MCF 10A (cell line): ENCODE data around the gene RGS19. TPM values are rescaled to one million over a fixed set of nuclear protein-coding genes. Genes with fewer than 3 reads are reported as not detected.

Source experiments
- BruUV-seq: library from RNA; stranded (reverse); fragments of 400-500 nt; replicated peaks from 2 replicates; lab custom pipeline; 2021; lab: Mats Ljungman, UMichigan
- CTCF ChIA-PET: fragments of 300-600 bp; sonication (Branson Sonifier 250); formaldehyde crosslinking; extraction: SDS; loops from one replicate; lab custom pipeline; 2021; ENCODE audit warnings: antibody characterized with exemption, inconsistent platforms; lab: Yijun Ruan, JAX
- POLR2A ChIA-PET: fragments of 300-600, 350-650 bp; sonication (Branson Sonifier 250); formaldehyde crosslinking; extraction: SDS; loops from one replicate; lab custom pipeline; 2020; ENCODE audit warnings: antibody characterized with exemption, inconsistent platforms; lab: Yijun Ruan, JAX
- DNase-seq: peaks from one replicate; pipeline ENCODE4 v3.0.0-alpha.2; 2018; ENCODE audit not compliant: unreplicated experiment
- H3K27ac Mint-ChIP-seq: one replicate; pipeline ENCODE4 v1.8.0; 2022; ENCODE audit warnings: mild to moderate bottlenecking, low read depth, mixed read lengths; ENCODE audit not compliant: unreplicated experiment
- H3K27me3 Mint-ChIP-seq: one replicate; pipeline ENCODE4 v1.8.0; 2022; ENCODE audit warnings: mixed read lengths; ENCODE audit not compliant: insufficient read depth, unreplicated experiment
- H3K36me3 Mint-ChIP-seq: one replicate; pipeline ENCODE4 v1.8.0; 2022; ENCODE audit warnings: mild to moderate bottlenecking, moderate library complexity, mixed read lengths; ENCODE audit not compliant: insufficient read depth, unreplicated experiment
- H3K4me1 Mint-ChIP-seq: one replicate; pipeline ENCODE4 v1.8.0; 2022; ENCODE audit warnings: mixed read lengths; ENCODE audit not compliant: insufficient read depth, unreplicated experiment
- H3K4me3 Mint-ChIP-seq: one replicate; pipeline ENCODE4 v1.8.0; 2022; ENCODE audit warnings: mild to moderate bottlenecking, moderate library complexity, mixed read lengths; ENCODE audit not compliant: unreplicated experiment
- H3K9me3 Mint-ChIP-seq: one replicate; pipeline ENCODE4 v1.8.0; 2022; ENCODE audit warnings: mixed read lengths; ENCODE audit not compliant: unreplicated experiment
- intact Hi-C: fragments of 100-400 bp; cut with micrococcal nuclease; formaldehyde crosslinking; loops from 2 replicates; pipeline ENCODE4 v1.14.1; 2022
- total RNA-seq: library from RNA; stranded (reverse); gene quantifications from 2 replicates; pipeline ENCODE4 v1.2.3, GENCODE V29; 2022
- TF ChIP-seq, protein P1 (sequence below): fragments of 200-600 bp; IDR thresholded peaks from one replicate; pipeline ENCODE4 v1.8.0; 2022; ENCODE audit warnings: antibody characterized with exemption, mild to moderate bottlenecking; ENCODE audit not compliant: unreplicated experiment

RGS19 gene
- total RNA-seq, 1 experiment from 2014 or later: 8.8 TPM

DNA sequence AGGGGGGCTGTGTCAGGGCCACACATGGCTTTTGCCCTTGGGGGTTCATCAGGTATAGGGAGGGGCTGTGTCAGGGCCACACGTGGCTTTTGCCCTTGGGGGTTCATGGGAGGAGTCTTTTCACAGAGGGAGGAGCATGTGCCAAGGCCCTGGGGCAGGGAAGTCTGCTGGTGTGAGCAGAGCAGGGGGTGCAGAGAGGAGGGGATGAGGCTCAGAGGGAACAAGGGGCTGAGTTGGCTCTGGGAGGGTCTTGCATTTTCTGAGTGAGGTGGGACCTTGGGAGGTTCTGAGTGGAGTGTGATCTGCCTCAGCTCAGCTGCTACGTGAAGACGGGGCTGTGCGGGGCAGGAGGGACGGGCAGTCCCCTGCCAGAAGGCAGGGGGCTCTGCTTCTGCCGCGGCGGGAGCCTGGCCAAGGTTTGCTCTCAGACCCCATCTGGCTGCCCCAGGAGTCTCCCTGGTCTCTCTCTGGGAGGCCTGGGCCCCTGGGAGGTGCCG lies 23.9 kb downstream of the RGS19 start:
- TF ChIP-seq, protein P1, sequence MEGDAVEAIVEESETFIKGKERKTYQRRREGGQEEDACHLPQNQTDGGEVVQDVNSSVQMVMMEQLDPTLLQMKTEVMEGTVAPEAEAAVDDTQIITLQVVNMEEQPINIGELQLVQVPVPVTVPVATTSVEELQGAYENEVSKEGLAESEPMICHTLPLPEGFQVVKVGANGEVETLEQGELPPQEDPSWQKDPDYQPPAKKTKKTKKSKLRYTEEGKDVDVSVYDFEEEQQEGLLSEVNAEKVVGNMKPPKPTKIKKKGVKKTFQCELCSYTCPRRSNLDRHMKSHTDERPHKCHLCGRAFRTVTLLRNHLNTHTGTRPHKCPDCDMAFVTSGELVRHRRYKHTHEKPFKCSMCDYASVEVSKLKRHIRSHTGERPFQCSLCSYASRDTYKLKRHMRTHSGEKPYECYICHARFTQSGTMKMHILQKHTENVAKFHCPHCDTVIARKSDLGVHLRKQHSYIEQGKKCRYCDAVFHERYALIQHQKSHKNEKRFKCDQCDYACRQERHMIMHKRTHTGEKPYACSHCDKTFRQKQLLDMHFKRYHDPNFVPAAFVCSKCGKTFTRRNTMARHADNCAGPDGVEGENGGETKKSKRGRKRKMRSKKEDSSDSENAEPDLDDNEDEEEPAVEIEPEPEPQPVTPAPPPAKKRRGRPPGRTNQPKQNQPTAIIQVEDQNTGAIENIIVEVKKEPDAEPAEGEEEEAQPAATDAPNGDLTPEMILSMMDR: no peak
- POLR2A ChIA-PET: interaction anchor here (0.6 to 3.0 kb wide), 4 partner anchors 10 to 742 kb away, joined by 3 to 15 read pairs (median 4); no protein-coding TSS in a partner anchor
- Mint-ChIP-seq H3K9me3 (no peaks in the 10 kb centered on the region), H3K4me1 (peaks cover 13% of the 10 kb centered on the region), H3K27ac (no peak overlapping the region), H3K4me3 (no peak overlapping the region), H3K27me3 (no peaks in the 10 kb centered on the region), H3K36me3 (no peaks in the 10 kb centered on the region)
- DNase-seq: no peak
- intact Hi-C loops: no loop called here
- CTCF ChIA-PET: interaction anchor here (0.9 to 13.7 kb wide), 2 partner anchors 15 to 315 kb away, joined by 5 to 284 read pairs; partner anchors contain the start of gene C20orf204
- no TSS peak for BruUV-seq

DNA sequence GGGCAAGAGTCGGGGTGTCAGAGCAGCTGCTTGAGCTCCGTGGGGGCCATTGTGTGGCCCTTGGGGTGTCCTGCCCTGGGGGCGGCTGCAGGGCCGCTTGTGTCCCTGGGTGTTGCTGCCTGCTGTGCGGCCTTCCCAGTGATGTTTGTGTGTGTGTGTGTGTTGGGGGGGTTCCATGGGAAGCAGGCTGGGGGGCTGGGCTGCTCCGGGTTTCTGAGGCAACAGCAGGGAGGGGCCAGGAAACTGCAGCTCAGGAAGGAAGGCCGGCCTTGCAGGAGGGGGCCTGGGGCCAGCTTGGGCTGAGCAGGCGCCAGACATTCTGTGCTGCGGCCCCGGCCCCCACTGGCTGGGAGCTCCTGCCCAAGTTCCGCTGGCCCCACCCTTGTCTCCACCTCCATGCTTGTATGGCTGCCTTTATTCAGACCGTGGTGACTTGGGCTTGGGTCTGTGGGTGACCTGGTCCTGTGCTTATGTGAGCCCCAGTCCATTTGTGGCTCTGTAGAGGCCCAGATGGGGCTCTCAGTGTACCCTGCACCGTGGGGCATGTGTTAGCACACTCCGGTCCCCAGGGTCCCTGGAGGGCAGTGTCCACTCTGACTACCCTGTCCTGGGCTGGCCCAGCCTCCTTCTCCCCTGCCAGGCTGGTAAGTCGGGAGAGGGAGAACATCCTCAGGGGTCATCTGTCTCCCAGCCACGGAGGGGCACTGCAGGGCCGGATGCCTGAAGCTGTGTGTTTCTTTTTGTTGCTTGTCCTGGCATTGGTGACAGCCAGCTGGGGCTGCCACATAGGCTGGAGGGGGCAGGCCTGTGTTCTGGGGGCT lies 25.3 kb downstream of the RGS19 start:
- intact Hi-C loops: no loop called here
- peak; percentile 33 for DNase-seq
- CTCF ChIA-PET: interaction anchor here (0.7 to 13.7 kb wide), 5 partner anchors 13 to 94 kb away, joined by 3 to 284 read pairs (median 4); partner anchors contain the start of gene C20orf204
- H3K4me3 Mint-ChIP-seq: no peak overlapping the region
- POLR2A ChIA-PET: interaction anchor here (0.6 to 3.5 kb wide), 6 partner anchors 8 to 27 kb away, joined by 3 to 16 read pairs (median 4); partner anchors contain the start of gene TCEA2
- TF ChIP-seq, protein P1: no peak
- no TSS peak for BruUV-seq
- no peak overlapping the region for H3K27ac Mint-ChIP-seq
- peaks cover 13% of the 10 kb centered on the region for H3K4me1 Mint-ChIP-seq
- no peaks in the 10 kb centered on the region for H3K27me3 Mint-ChIP-seq
- H3K9me3 Mint-ChIP-seq: no peaks in the 10 kb centered on the region
- H3K36me3 Mint-ChIP-seq: no peaks in the 10 kb centered on the region

DNA sequence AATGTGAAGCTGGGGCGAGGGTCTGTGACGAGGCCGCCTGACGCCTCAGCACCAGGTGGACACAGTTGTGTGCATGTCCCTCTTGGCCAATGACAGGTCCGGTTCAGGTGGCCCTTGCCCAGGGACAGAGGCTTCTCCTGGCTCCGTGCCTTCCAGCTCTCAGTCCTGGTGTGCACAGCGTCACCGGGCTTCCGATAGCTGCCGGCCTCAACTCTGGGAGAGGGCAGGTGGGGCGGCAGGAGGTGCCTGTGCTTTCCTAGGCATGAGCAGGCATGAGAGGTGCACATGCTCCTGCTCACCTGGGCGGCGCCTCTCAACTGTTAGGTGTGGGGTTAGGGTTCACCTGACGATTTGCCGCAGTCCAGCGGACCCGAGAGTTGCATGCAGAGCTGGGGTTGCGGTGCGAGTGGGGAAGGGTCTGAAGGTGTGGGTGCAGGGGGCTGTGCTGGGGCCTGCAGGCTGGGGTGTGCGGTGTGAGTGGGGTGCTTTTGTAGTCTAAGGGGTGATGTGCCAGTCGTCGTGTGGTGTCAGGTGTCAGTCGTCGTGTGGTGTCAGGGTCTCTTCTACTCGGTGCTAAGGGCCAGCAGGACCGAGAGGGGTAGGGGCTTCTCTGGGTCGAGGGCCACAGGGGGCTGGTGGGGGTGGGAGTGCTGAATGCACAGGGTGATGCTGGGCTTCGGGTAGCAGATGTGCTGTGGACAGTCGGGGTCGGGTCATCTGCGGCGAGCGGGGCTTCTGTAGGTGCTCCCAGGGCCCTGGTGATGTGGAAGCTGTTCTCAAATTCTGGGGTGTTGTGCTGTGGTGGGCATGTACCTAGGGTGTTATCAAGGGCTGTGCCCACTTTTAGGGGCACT lies 26.1 kb downstream of the RGS19 start:
- CTCF ChIA-PET: interaction anchor here (0.8 to 13.7 kb wide), 4 partner anchors 13 to 142 kb away, joined by 3 to 284 read pairs (median 5); partner anchors contain the start of gene C20orf204
- no TSS peak for BruUV-seq
- no peaks in the 10 kb centered on the region for H3K9me3 Mint-ChIP-seq
- no peaks in the 10 kb centered on the region for H3K27me3 Mint-ChIP-seq
- H3K4me3 Mint-ChIP-seq: no peak overlapping the region
- peaks cover 10% of the 10 kb centered on the region for H3K4me1 Mint-ChIP-seq
- TF ChIP-seq, protein P1: no peak
- no peaks in the 10 kb centered on the region for H3K36me3 Mint-ChIP-seq
- H3K27ac Mint-ChIP-seq: no peak overlapping the region
- intact Hi-C loops: no loop called here
- POLR2A ChIA-PET: interaction anchor here (0.6 to 3.5 kb wide), 6 partner anchors 8 to 26 kb away, joined by 3 to 16 read pairs (median 4); partner anchors contain the start of genes RGS19 and TCEA2
- DNase-seq: no peak
